ENCODE measurements around the gene PTPRZ1. TPM values are rescaled to one million over a fixed set of nuclear protein-coding genes. Genes with fewer than 3 reads are reported as not detected.

PTPRZ1 gene
- total RNA-seq, 1 donor from 2014 or later = 4.7 TPM

DNA sequence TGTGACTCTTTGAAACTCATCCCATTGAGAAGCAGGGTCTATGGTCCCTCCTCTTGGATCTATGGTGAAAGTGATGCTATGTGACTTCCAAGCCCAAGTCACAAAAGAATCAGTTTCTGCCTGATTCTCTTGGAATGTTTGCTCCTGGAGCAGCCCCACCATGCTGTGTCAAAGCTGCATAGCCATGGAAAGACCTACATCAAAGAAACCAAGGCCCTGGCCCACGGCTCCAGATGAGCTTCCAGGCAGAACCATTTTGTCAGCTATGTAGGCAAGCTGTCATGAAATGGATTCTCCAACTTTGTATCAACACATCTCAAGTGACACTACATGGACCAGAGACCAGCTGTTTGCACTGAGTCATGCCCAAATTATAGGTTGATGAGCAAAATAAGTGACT lies 194.1 kb downstream of the PTPRZ1 start:
- H3K9me3 ChIP-seq (ENCODE audit: control insufficient read depth in 3 of 3, low read length in 3 of 3) = no peaks in the 10 kb centered on the region
- H3K27me3 ChIP-seq (ENCODE audit: control insufficient read depth in 3 of 3, insufficient read depth in 3 of 3, low read length in 3 of 3) = no peaks in the 10 kb centered on the region

DNA sequence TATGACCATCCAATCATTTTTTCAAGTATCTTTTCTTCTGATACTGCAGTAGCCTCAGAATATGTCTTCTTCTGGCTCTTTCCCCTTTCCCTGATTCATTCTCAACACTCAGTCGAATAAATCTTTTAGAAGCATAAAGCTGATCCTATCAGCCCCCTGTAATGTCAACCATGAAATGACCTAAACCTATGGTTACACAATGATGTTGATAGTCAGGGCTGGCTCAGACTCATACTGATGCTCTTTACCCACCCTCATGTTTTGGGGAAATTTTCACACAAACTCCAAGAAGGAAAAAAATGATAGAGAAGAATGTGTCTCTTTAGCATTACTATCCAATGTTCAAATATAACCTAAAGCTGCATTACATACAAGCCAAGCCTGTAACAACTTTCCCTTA lies 195.1 kb downstream of the PTPRZ1 start:
- Histone ChIP-seq H3K36me3 (ENCODE audit: control insufficient read depth in 3 of 3, insufficient read depth in 3 of 3, low read length in 3 of 3) (no peaks in the 10 kb centered on the region), H3K9me3 (ENCODE audit: control insufficient read depth in 3 of 3, low read length in 3 of 3) (no peaks in the 10 kb centered on the region), H3K4me1 (ENCODE audit: control insufficient read depth in 3 of 3, insufficient read depth in 3 of 3, low read length in 3 of 3) (no peaks in the 10 kb centered on the region), H3K9ac (ENCODE audit: low read depth in 1 of 3, low read length in 3 of 3) (no peak overlapping the region), H3K27ac (ENCODE audit: low read depth, low read length) (no peak overlapping the region), H3K27me3 (ENCODE audit: control insufficient read depth in 3 of 3, insufficient read depth in 3 of 3, low read length in 3 of 3) (no peaks in the 10 kb centered on the region), H3K4me3 (ENCODE audit: low read length in 3 of 3) (no peak overlapping the region)

More for the DNA sequence above, 194.1 kb downstream of the PTPRZ1 start:
- Histone ChIP-seq H3K4me3 (ENCODE audit: low read length in 3 of 3) (no peak overlapping the region), H3K4me1 (ENCODE audit: control insufficient read depth in 3 of 3, insufficient read depth in 3 of 3, low read length in 3 of 3) (no peaks in the 10 kb centered on the region), H3K9ac (ENCODE audit: low read depth in 1 of 3, low read length in 3 of 3) (no peak overlapping the region), H3K36me3 (ENCODE audit: control insufficient read depth in 3 of 3, insufficient read depth in 3 of 3, low read length in 3 of 3) (no peaks in the 10 kb centered on the region), H3K27ac (ENCODE audit: low read depth, low read length) (no peak overlapping the region)

DNA sequence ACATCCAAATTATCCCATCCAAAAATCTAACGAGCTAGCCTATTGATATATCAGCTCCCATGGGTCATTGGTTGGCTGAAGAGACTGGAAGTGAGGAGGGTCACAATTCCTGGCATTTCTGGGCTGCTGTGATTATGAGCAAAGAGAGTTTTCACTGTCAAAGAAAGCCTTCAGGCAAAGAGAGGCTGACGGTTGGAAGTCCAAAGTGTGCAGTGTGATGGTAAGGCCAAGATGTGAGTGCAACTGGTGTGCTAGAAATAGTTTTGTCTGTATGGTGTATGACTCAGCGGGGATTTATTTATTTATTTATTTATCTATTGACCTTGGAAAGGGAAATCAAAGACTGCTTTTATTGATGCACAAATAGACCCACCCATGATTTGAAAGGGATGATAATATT lies 196.0 kb downstream of the PTPRZ1 start:
- Histone ChIP-seq H3K27me3 (ENCODE audit: control insufficient read depth in 3 of 3, insufficient read depth in 3 of 3, low read length in 3 of 3) (no peaks in the 10 kb centered on the region), H3K4me3 (ENCODE audit: low read length in 3 of 3) (no peak overlapping the region), H3K9me3 (ENCODE audit: control insufficient read depth in 3 of 3, low read length in 3 of 3) (no peaks in the 10 kb centered on the region), H3K9ac (ENCODE audit: low read depth in 1 of 3, low read length in 3 of 3) (no peak overlapping the region), H3K27ac (ENCODE audit: low read depth, low read length) (no peak overlapping the region), H3K36me3 (ENCODE audit: control insufficient read depth in 3 of 3, insufficient read depth in 3 of 3, low read length in 3 of 3) (no peaks in the 10 kb centered on the region), H3K4me1 (ENCODE audit: control insufficient read depth in 3 of 3, insufficient read depth in 3 of 3, low read length in 3 of 3) (no peaks in the 10 kb centered on the region)

DNA sequence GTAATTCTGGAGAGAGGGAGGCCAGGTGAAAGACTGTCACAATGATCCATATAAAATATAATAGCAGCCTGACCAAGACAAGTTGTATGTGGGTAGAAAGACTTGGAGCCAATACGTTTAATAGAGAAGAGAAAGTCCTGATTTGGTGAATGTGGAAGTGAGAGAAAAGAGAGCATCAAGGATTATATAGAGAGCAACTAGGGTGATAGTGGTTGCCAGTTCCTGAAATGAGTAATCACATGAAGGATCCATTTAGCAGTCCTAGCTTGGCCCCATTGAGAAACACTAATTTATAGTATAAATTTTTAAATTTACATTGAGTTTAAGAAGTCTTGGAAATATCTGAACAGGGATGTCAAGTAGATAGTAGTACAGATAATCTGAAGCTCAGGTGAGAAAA lies 197.1 kb downstream of the PTPRZ1 start:
- Histone ChIP-seq H3K4me3 (ENCODE audit: low read length in 3 of 3) (no peak overlapping the region), H3K9me3 (ENCODE audit: control insufficient read depth in 3 of 3, low read length in 3 of 3) (no peaks in the 10 kb centered on the region), H3K4me1 (ENCODE audit: control insufficient read depth in 3 of 3, insufficient read depth in 3 of 3, low read length in 3 of 3) (no peaks in the 10 kb centered on the region), H3K36me3 (ENCODE audit: control insufficient read depth in 3 of 3, insufficient read depth in 3 of 3, low read length in 3 of 3) (no peaks in the 10 kb centered on the region), H3K27ac (ENCODE audit: low read depth, low read length) (no peak overlapping the region), H3K27me3 (ENCODE audit: control insufficient read depth in 3 of 3, insufficient read depth in 3 of 3, low read length in 3 of 3) (no peaks in the 10 kb centered on the region), H3K9ac (ENCODE audit: low read depth in 1 of 3, low read length in 3 of 3) (no peak overlapping the region)

DNA sequence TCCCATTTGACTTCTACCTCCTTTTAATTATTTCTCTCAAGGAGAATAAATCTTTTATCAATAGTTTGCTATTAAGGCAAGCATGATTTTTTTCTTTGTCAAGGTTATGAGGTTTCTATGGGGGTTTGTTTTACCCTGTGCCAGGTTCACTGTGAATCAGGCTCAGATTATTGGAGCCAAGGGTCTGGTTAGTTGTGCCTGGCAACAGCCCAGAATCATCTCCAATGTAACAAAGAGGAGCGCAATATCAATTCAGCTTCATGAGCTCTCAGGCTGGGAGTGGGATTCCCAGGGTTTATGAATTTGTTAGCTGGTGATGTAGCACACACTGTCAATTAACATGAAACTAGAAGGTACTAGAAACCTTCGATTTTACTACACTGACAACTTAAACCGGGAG lies 197.9 kb downstream of the PTPRZ1 start:
- H3K27ac ChIP-seq (ENCODE audit: low read depth, low read length) = no peak overlapping the region
- H3K27me3 ChIP-seq (ENCODE audit: control insufficient read depth in 3 of 3, insufficient read depth in 3 of 3, low read length in 3 of 3) = no peaks in the 10 kb centered on the region
- no peak overlapping the region for H3K4me3 ChIP-seq (ENCODE audit: low read length in 3 of 3)
- no peak overlapping the region for H3K9ac ChIP-seq (ENCODE audit: low read depth in 1 of 3, low read length in 3 of 3)
- no peaks in the 10 kb centered on the region for H3K4me1 ChIP-seq (ENCODE audit: control insufficient read depth in 3 of 3, insufficient read depth in 3 of 3, low read length in 3 of 3)
- no peaks in the 10 kb centered on the region for H3K36me3 ChIP-seq (ENCODE audit: control insufficient read depth in 3 of 3, insufficient read depth in 3 of 3, low read length in 3 of 3)
- H3K9me3 ChIP-seq (ENCODE audit: control insufficient read depth in 3 of 3, low read length in 3 of 3) = no peaks in the 10 kb centered on the region

DNA sequence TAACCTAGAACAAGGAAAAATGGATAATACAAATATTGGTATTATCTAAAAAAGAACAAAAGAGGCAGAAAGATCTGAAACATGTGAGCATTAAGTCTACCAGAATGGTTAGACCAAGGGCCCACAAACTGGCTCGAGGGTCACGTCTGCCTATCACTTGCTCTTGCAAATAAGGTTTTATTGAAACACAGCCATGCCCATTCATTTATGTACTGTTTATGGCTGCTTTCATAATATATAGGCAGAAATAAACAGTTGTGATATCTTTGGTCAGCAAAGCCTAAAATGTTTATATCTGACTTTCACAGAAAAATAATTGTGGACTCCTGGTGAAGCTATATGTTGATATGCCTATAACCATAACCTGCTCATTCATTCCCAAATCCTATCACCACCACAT lies 199.3 kb downstream of the PTPRZ1 start:
- H3K27ac ChIP-seq (ENCODE audit: low read depth, low read length) = no peak overlapping the region
- no peak overlapping the region for H3K9ac ChIP-seq (ENCODE audit: low read depth in 1 of 3, low read length in 3 of 3)
- H3K27me3 ChIP-seq (ENCODE audit: control insufficient read depth in 3 of 3, insufficient read depth in 3 of 3, low read length in 3 of 3) = no peaks in the 10 kb centered on the region
- H3K4me1 ChIP-seq (ENCODE audit: control insufficient read depth in 3 of 3, insufficient read depth in 3 of 3, low read length in 3 of 3) = no peaks in the 10 kb centered on the region
- no peak overlapping the region for H3K4me3 ChIP-seq (ENCODE audit: low read length in 3 of 3)
- peaks cover 0 to 11% (median 3%) of the 10 kb centered on the region in 3 donors for H3K36me3 ChIP-seq (ENCODE audit: control insufficient read depth in 3 of 3, insufficient read depth in 3 of 3, low read length in 3 of 3)
- H3K9me3 ChIP-seq (ENCODE audit: control insufficient read depth in 3 of 3, low read length in 3 of 3) = no peaks in the 10 kb centered on the region

DNA sequence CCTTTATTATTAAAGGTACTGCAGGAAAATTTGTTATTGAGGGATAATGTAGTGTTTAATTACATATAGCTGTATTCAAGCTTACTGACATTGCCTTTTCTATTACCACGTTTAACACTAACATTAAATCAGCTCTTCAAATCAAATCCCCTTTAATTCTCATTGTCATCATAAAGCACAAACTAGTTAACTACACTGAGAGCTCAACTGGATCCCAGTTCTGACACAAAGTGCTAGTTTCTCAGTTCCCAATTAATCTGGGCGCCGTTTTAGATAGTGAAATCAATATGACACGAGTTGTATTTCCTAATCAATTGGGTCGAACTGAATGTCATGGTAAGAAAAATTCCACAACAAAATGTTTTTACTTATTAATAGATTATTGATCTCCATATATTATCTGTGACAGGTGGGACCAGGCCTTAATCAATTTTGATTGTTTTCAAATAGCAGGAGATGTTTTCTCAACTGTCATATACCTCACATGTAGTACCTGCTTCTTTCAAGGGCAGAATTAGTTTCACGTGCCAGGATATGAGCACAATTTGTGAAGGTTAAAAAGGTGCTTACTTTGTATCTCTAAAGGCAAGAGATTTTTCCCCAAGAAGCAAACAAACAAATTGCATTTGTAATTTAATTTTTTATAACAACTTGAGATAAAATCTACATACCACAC lies 200.1 kb downstream of the PTPRZ1 start:
- Histone ChIP-seq H3K4me3 (ENCODE audit: low read length in 3 of 3) (no peak overlapping the region), H3K9ac (ENCODE audit: low read depth in 1 of 3, low read length in 3 of 3) (no peak overlapping the region), H3K36me3 (ENCODE audit: control insufficient read depth in 3 of 3, insufficient read depth in 3 of 3, low read length in 3 of 3) (peaks cover 5 to 18% (median 8%) of the 10 kb centered on the region in 3 donors), H3K27me3 (ENCODE audit: control insufficient read depth in 3 of 3, insufficient read depth in 3 of 3, low read length in 3 of 3) (no peaks in the 10 kb centered on the region), H3K27ac (ENCODE audit: low read depth, low read length) (no peak overlapping the region), H3K4me1 (ENCODE audit: control insufficient read depth in 3 of 3, insufficient read depth in 3 of 3, low read length in 3 of 3) (no peaks in the 10 kb centered on the region), H3K9me3 (ENCODE audit: control insufficient read depth in 3 of 3, low read length in 3 of 3) (no peaks in the 10 kb centered on the region)

DNA sequence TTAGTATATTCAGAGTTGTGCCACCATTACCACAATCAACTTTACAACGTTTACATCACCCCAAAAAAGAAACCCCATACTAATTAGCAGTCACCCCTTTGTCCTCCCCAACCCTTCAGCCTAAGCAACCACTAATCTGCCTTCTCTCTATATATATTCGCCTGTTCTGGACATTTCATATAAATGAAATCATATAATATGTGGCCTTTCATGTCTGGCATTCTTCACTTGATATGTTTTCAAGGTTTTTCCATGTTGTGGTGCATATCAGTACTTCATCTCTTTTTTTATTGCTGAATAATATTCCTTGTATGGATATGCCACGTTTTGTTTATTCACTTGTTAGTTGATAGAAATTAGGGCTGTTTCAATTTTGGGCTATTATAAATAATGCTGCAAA lies 200.7 kb downstream of the PTPRZ1 start:
- no peaks in the 10 kb centered on the region for H3K27me3 ChIP-seq (ENCODE audit: control insufficient read depth in 3 of 3, insufficient read depth in 3 of 3, low read length in 3 of 3)
- H3K4me1 ChIP-seq (ENCODE audit: control insufficient read depth in 3 of 3, insufficient read depth in 3 of 3, low read length in 3 of 3) = no peaks in the 10 kb centered on the region
- no peaks in the 10 kb centered on the region for H3K9me3 ChIP-seq (ENCODE audit: control insufficient read depth in 3 of 3, low read length in 3 of 3)
- H3K9ac ChIP-seq (ENCODE audit: low read depth in 1 of 3, low read length in 3 of 3) = no peak overlapping the region
- H3K36me3 ChIP-seq (ENCODE audit: control insufficient read depth in 3 of 3, insufficient read depth in 3 of 3, low read length in 3 of 3) = peaks cover 5 to 19% (median 8%) of the 10 kb centered on the region in 3 donors
- no peak overlapping the region for H3K4me3 ChIP-seq (ENCODE audit: low read length in 3 of 3)
- no peak overlapping the region for H3K27ac ChIP-seq (ENCODE audit: low read depth, low read length)

DNA sequence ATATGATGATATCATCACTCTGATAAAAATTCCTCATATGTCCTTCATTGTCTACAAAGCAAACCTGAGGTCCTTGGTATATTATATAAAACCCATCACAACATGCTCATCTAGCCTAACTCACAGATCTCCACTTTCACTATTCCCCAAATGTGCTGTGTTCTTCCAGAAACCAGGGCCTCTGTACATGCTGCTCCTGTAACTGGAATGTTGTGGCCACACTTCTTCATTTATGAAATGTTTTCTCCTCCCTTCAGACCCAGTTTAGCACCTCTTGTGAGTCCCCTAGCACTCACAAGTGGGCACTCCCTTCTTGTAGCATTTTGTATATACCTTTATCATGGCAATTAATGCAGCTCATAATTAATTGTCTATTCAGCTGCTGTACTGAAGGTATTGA lies 209.2 kb downstream of the PTPRZ1 start:
- no peaks in the 10 kb centered on the region for H3K9me3 ChIP-seq (ENCODE audit: control insufficient read depth in 3 of 3, low read length in 3 of 3)
- no peak overlapping the region for H3K27ac ChIP-seq (ENCODE audit: low read depth, low read length)
- no peaks in the 10 kb centered on the region for H3K27me3 ChIP-seq (ENCODE audit: control insufficient read depth in 3 of 3, insufficient read depth in 3 of 3, low read length in 3 of 3)
- no peak overlapping the region for H3K9ac ChIP-seq (ENCODE audit: low read depth in 1 of 3, low read length in 3 of 3)
- H3K36me3 ChIP-seq (ENCODE audit: control insufficient read depth in 3 of 3, insufficient read depth in 3 of 3, low read length in 3 of 3) = peaks cover 16 to 36% (median 34%) of the 10 kb centered on the region in 3 donors
- H3K4me3 ChIP-seq (ENCODE audit: low read length in 3 of 3) = no peak overlapping the region
- no peaks in the 10 kb centered on the region for H3K4me1 ChIP-seq (ENCODE audit: control insufficient read depth in 3 of 3, insufficient read depth in 3 of 3, low read length in 3 of 3)

DNA sequence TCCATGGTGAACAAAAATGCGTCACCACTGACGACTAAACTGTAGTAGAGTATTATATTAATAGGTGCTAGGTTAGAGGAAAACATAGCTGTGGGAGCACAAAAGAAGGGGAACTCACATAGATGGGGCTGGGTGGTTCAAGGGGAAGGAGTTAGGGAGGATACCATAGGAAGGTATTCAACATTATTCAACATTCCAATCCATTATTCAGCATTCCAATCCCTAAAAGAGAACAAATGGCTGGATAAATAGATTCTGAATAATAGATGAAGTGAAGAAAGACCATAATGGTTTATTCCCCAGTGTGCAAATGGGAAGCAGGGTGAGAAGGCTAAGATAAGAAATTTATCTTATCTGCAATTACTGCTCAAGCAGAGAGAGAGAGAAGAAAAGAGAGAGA lies 209.7 kb downstream of the PTPRZ1 start:
- H3K27me3 ChIP-seq (ENCODE audit: control insufficient read depth in 3 of 3, insufficient read depth in 3 of 3, low read length in 3 of 3) = no peaks in the 10 kb centered on the region
- peaks cover 12 to 32% (median 29%) of the 10 kb centered on the region in 3 donors for H3K36me3 ChIP-seq (ENCODE audit: control insufficient read depth in 3 of 3, insufficient read depth in 3 of 3, low read length in 3 of 3)
- no peaks in the 10 kb centered on the region for H3K4me1 ChIP-seq (ENCODE audit: control insufficient read depth in 3 of 3, insufficient read depth in 3 of 3, low read length in 3 of 3)
- H3K9me3 ChIP-seq (ENCODE audit: control insufficient read depth in 3 of 3, low read length in 3 of 3) = no peaks in the 10 kb centered on the region
- H3K4me3 ChIP-seq (ENCODE audit: low read length in 3 of 3) = no peak overlapping the region
- H3K27ac ChIP-seq (ENCODE audit: low read depth, low read length) = no peak overlapping the region
- no peak overlapping the region for H3K9ac ChIP-seq (ENCODE audit: low read depth in 1 of 3, low read length in 3 of 3)

Data from skeletal muscle tissue (tissue), 4 donors.